ENCODE measurements around the gene VWA1.
"Not testable (repeated sequence)": the region's sequence is repeated elsewhere in the genome, so short reads cannot be mapped to it uniquely, and the experiment has no call there.

VWA1 gene

DNA sequence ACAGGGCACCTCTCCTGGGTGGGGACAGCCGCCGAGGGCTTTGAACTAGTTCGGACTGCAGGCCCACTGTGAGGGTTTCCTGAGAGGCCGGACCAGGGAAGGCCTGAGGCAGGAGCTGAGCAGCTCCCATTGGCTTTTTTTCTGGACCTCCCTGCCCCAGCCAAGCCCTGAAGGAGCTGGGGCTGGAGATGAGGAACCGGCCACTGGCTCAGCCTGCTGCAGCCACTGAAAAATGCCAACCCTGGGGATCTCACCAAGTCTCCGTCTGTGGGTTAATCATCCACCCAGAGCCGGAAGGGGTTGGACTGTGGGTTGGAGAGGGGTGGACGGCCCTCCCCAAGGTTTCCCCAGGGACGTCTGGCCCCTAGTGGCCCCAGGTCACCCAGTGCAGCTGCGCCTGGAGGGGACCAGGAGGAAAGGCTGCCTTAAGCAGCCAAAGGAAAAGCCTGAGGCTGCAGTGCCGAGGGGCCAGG lies 2.5 kb downstream of the VWA1 start:
- DNase-seq = no peak

DNA sequence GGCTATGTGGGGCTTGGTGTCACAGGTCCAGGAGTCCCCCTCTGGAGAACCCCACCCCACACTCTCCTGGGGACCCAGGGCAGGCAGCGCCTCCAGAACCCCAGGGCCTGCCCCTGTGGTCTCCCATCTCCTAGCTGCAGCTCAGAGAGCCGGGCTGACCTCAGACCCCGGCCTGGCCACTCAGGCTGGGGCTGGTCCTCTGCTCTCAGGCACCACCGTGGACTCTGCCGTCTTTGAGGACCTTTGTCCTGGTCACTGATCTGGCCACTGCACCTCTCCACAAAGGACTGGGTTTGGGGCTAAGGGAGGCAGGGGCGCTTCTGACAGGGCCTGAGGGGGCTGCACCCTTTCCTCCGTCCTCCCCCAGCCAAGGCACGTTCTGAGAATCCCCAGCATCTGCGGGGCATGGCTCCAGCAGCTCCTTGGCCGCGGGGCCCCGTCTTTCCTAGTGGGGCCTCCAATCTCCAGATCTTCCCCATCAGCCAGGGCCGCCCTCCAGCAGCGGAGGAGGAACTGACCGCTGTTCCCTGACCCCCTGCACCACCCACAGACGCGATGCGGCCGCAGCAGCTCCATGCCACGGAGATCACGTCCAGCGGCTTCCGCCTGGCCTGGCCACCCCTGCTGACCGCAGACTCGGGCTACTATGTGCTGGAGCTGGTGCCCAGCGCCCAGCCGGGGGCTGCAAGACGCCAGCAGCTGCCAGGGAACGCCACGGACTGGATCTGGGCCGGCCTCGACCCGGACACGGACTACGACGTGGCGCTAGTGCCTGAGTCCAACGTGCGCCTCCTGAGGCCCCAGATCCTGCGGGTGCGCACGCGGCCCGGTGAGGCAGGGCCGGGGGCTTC lies 3.3 kb downstream of the VWA1 start:
- DNase-seq = no peak

- DNase-seq = no peak
These were observed 4.2 kb downstream of the VWA1 start for GRCh38 chr1:1439546-1440261.

DNA sequence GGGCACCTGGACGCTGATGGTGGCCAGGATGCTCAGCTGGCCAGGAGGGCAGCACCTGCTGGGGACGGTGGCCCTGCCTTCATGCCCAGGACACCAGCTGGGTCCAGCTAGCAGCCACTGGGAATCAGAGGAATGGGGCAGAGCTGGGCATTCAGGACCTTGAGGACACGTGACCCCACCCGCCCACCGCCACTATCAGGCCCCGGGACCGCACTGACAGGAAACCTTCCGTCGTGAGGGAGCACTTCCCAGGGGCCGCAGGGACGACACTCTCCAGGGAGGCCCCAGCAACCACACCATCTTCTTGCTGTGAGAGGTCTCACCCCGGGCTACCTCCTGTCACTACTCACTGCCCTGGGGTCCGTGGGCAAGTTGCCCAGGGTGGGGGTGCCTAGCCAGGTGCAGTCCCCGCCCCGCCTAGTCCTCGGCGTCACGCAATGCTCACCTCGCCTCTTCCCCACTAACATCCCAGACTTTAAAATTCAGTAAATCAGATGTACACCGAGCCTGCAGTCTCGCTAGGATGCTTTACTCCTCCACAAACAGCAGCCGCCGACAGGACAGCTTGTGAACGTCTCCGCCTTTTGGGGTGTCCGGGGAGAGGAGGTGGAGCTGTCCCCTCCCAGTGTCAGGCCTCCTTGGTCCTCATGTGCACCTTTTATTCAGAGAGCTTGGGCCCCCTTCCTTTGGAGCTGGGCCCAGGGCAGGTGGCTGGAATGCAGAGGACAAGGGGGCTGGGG lies 4.9 kb downstream of the VWA1 start:
- no peak for DNase-seq

DNA sequence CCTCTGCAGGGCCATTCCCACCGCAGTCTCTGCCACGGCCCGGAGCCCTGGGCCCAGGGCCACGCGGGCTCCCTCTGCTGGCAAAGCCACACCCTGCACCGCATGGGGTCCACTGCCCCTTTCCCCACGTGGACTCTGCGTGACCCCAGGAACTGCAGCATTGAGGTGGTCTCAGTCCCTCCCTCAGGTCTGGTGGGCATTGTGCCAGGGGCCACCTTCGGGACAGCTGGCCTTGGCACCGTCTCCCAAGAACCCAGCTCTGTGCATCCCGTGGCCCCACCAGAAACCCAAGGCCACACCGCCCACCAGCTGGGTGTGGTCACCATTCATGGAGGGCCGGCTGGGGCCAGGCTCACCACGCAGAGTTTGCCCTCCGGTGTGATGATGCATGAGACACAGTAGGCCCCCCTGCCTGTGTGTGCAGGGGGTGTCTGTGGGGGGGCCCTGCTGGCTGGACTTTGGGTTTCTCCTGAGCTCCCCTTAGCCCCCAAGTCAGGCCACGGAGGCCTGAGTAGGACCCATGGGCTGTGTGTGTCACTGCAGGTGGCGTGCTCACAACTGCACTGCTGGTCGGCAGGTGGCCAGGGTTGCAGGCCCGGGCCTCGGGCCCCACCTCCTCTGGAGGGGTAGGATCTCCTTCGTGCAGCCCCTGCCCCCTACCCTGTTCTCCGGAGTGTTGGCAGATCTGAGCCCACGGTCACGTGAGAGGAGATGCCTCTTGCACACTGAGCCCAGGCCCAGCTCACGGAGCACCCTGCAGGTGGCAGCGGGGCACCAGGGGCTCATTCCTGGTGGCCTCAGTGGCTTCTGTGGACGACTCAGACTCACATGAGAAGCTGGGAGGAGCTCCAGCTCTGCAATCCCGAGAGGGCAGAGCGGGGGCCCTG lies 5.8 kb downstream of the VWA1 start:
- DNase-seq = peak; percentile 48

- DNase-seq = no peak
These were observed 6.7 kb downstream of the VWA1 start for GRCh38 chr1:1442069-1442770.

GRCh38 chr1:1446631-1447030 lies 11.1 kb downstream of the VWA1 start:
- DNase-seq = not testable (repeated sequence)

DNA sequence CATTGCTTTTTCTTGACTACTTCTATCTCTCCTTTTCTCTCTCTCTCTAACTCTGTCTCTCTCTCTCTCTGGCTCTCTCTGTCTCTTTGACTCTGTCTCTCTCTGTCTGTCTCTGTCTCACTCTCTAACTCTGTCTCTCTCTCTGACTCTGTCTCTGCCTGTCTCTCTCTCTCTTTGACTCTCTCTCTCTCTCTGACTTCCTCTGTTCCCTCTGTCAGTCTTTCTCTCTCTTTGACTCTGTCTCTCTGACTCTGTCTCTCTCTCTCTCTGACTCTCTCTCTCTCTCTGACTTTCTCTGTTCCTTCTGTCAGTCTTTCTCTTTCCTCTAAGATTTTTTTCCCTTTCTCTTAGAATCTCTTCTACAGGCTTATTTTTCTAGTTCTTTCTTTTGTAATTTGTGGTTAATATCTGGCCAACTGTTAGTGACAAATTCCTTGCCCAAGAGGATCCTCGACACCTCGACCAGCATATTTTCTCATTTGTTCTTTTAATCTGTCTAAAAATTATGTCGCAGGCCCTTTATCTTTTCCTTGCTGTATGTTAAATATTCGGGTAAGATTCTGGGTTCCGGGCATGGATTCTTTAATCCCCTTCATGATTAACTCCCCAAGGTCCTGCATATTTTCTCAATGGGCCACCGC lies 13.7 kb downstream of the VWA1 start, which contains the start of gene ATAD3C:
Gene ATAD3C (plus strand): TSS at position 591 of the 641 bp plus-strand sequence. CDS start 995 bp downstream, outside the sequence.
- no peak for DNase-seq

DNA sequence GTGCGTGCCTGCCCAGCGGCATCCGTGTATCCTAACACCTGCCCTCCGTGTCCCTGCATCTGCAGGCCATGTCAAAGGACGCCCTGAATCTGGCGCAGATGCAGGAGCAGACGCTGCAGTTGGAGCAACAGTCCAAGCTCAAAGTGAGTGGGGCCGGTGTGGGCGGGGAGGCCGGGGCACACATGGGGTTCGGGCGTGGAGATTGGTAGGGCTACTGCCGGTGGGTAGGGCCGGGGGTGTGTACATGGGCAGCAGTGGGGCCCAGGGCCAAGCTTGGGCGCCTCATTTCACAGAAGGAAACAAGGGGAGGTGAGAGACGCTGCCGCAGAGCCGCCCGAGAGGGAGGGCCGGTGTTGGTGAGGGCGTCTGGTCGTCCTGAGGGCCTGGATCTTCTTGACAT lies 15.1 kb downstream of the VWA1 start:
- DNase-seq = not testable (repeated sequence)

DNA sequence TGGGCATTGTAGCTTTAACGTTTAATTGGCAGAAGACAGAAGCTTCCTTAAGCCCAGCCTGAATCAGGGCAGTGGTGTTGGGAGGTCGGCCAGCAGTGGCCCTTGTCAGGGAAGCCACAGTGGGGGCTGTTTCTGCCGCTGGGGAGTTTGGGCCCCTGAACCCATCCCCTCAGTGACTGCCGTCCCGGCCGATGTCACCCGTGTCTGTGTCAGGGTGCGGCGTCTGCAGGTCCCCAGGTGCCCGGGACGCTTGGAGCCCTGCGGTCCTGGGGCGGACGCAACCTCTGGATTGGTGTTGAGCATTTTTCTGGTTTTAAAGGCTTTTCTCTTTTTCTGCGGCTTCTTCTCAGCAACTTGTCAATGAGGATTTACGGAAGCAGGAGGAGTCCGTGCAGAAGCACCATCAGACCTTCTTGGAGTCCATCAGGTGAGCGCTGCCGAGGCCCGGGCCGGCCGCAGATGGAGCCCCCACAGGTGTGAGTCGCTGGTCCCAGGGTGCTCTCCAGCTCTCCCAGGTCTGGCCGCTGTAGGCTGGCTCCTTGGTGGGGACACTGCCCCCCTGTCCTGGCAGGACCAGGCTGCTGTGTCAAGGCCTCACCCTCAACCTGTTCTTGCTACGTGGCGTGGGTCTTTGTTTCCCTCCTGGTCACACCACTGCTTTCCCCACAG lies 16.3 kb downstream of the VWA1 start:
- DNase-seq = no peak

- not testable (repeated sequence) for DNase-seq
These were observed 16.9 kb downstream of the VWA1 start for GRCh38 chr1:1452365-1452739.

DNA sequence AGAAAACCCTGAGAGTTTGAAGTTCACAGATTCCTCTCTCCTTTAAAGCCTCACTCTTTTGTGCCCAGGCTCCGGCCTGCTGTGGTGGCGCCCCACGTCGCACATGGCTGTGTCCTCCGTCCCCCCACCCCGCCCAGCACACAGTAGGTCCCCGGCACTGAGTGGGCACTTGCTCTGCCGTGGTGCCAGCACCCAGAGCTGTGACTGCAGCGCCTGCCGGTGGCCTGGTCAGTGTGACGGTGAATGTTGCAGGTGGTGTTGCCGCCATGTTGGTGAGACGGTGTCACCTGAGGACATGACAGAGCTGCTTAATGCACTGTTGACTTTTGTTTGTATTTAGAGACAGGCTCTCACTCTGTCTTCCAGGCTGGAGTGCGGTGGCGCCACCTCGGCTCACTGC lies 17.4 kb downstream of the VWA1 start:
- no peak for DNase-seq

GRCh38 chr1:1454286-1455056 lies 19.0 kb downstream of the VWA1 start:
- not testable (repeated sequence) for DNase-seq

- no peak for DNase-seq
These were observed 19.9 kb downstream of the VWA1 start for GRCh38 chr1:1455366-1455884.

- DNase-seq = not testable (repeated sequence)
These were observed 20.4 kb downstream of the VWA1 start for GRCh38 chr1:1455934-1456333.

DNA sequence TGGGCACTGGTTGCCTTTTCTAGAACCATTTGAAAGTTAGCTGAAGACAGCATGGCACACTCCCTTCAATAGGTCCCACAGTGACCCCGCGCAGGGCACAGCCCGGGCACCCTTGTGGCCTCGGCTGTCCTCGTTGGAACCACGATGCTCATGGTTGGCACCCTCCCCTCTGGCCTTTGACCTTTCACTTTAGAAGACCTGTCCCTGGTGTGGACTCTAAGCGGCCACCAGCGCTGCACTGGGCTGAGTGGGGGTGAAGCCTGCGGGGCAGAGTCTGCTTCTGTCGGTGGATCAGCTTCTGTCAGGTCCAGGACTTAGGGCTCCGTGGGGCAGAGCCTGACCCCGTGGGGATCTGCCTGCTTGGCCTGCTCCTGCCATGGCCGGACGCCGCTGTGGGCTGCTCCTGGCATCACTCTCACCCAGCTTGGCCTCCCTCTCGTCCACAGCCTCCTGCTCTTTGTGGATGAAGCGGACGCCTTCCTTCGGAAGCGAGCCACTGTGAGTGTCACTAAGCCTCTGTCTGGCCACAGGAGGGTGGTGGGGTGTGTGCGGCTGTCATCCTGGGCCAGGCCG lies 21.3 kb downstream of the VWA1 start:
- DNase-seq = not testable (repeated sequence)

DNA sequence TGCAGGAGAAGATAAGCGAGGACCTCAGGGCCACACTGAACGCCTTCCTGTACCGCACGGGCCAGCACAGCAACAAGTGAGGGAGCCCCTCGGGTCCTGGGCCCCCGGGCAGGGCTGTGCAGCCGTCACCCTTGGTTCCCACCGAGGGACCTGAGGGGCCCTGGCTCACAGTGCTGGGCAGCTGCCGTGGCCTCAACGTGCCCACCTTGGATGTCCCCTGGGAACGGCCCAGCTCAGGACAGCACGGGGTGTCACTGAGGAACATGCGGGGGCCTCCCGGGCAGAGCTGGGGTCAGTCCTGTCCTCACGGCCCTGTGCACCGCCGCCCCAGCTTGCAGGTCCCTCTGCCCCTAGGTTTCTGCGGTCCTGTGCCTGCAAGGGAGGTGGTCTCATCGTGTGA lies 23.7 kb downstream of the VWA1 start:
- DNase-seq = not testable (repeated sequence)

DNA sequence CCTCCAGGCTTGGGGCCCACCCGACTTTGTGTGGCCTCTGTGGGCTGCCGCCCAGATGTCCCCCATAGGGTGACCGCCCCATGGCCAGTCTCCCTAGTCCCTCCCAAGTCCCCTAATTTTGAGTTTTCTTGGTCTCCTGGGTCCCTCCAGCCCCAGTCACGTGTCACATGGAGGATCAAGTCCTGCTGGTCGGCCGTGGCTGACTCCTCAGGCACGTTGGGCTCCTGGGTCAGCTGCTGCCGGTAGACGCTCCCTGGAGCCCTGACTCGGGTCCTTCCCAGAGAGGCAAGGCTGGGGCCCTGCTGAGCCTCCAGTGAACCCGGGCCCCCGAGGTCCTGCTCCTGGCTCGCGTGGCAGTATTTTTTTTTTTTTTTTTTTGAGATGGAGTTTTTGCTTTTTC lies 24.2 kb downstream of the VWA1 start:
- DNase-seq = not testable (repeated sequence)

- no peak for DNase-seq
These were observed 25.1 kb downstream of the VWA1 start for GRCh38 chr1:1460540-1461130.

Measured in NCI-H510A (cell line).